ENCODE measurements around the gene PSD2.

GRCh38 chr5:139872851-139873794 is 77.5 kb downstream of the PSD2 start:
- no peak for TF ChIP-seq EZH2 (IDR thresholded peaks at IDR 0.05; ENCODE audit: insufficient read depth, poor library complexity, severe bottlenecking)
- TF ChIP-seq EZH2phosphoT487 (IDR thresholded peaks at IDR 0.05; ENCODE audit: insufficient read depth, low read depth): no peak

Data from GM23248 (cell line).